Endothelial cell of umbilical vein (primary cell): Measurements from ENCODE around the gene ADGRL3. TPM values are rescaled to one million over a fixed set of nuclear protein-coding genes. Genes with fewer than 3 reads are reported as not detected.

Source experiments
- BruUV-seq: library from RNA; stranded (reverse); fragments of 400-500 nt; replicated peaks from 2 replicates; lab custom pipeline; 2021; lab: Mats Ljungman, UMichigan
- CTCF ChIA-PET: fragments of 300-600, 350-600 bp; sonication (Branson Sonifier 250); formaldehyde crosslinking; loops from one replicate; lab custom pipeline; 2021; ENCODE audit warnings: antibody characterized with exemption, inconsistent platforms; lab: Charles Lee
- POLR2A ChIA-PET: fragments of 300-600, 350-600 bp; sonication (Branson Sonifier 250); formaldehyde crosslinking; loops from one replicate; lab custom pipeline; 2021; ENCODE audit warnings: antibody characterized with exemption, inconsistent platforms; lab: Charles Lee
- DNase-seq: peaks from one replicate; pipeline ENCODE4 v3.0.0-alpha.2; 2011; ENCODE audit warnings: low read depth, low spot score
- FAIRE-seq: peaks from 2 replicates; lab custom pipeline; 2011; peaks lifted over from hg19 to GRCh38; lab: Jason Lieb, UNC
- H2AFZ ChIP-seq: 2 replicates; pipeline ENCODE4 v1.6.0; 2012; ENCODE audit warnings: low read depth, low read length, control low read depth, inconsistent platforms
- H3K27ac ChIP-seq: 2 replicates; pipeline ENCODE4 v1.5.1; 2011; ENCODE audit warnings: low read depth, mild to moderate bottlenecking, control low read depth, low read length, moderate library complexity; ENCODE audit not compliant: insufficient read depth
- H3K27me3 ChIP-seq, 2 experiments: 2 replicates each; pipeline versions ENCODE4 v1.6.0 to v1.6.1; 2011; ENCODE audit warnings: low read length in 2 of 2, mixed read lengths in 1 of 2; ENCODE audit not compliant: control insufficient read depth in 2 of 2, insufficient read depth in 2 of 2
- H3K36me3 ChIP-seq, 2 experiments: 2 replicates in 1 of 2; 3 replicates in 1 of 2; pipeline ENCODE4 v1.5.1; 2011; ENCODE audit warnings: low read length in 2 of 2, mild to moderate bottlenecking in 1 of 2, moderate library complexity in 1 of 2; ENCODE audit not compliant: control insufficient read depth in 2 of 2, insufficient read depth in 2 of 2; ENCODE audit errors: extremely low read depth in 1 of 2
- H3K4me1 ChIP-seq: 3 replicates; pipeline ENCODE4 v1.5.1; 2011; ENCODE audit warnings: mild to moderate bottlenecking, low read length; ENCODE audit not compliant: control insufficient read depth, insufficient read depth; ENCODE audit errors: extremely low read depth
- H3K4me2 ChIP-seq: 2 replicates; pipeline ENCODE4 v1.6.1; 2011; ENCODE audit warnings: low read length, control low read depth, mixed read lengths; ENCODE audit not compliant: insufficient read depth
- H3K4me3 ChIP-seq, 3 experiments: fragments of 200-600 bp in 1 of 3; sonication (generic), shearing (Covaris generic) in 1 of 3; replicated peaks in 1 of 3; 2 replicates each; pipeline ENCODE4 v1.5.1; 2011 to 2016; ENCODE audit warnings: control low read depth in 3 of 3, low read length in 3 of 3, mild to moderate bottlenecking in 2 of 3, inconsistent platforms in 1 of 3, low read depth in 1 of 3, moderate library complexity in 1 of 3; ENCODE audit not compliant: insufficient read depth in 1 of 3
- H3K79me2 ChIP-seq: 2 replicates; pipeline ENCODE4 v1.6.0; 2012; ENCODE audit warnings: low read length, inconsistent platforms; ENCODE audit not compliant: control insufficient read depth, insufficient read depth
- H3K9ac ChIP-seq: replicated peaks from 2 replicates; pipeline ENCODE3; 2011; ENCODE audit warnings: low read length, control low read depth; ENCODE audit not compliant: insufficient read depth; ENCODE audit errors: extremely low read depth
- H3K9me1 ChIP-seq: replicated peaks from 3 replicates; pipeline ENCODE4 v1.6.0; 2011; ENCODE audit warnings: mild to moderate bottlenecking, low read length; ENCODE audit not compliant: control insufficient read depth, insufficient read depth; ENCODE audit errors: extremely low read depth
- H3K9me3 ChIP-seq: replicated peaks from 2 replicates; pipeline ENCODE4 v1.5.1; 2012; ENCODE audit warnings: low read length, inconsistent platforms; ENCODE audit not compliant: control insufficient read depth, insufficient read depth
- H4K20me1 ChIP-seq: replicated peaks from 2 replicates; pipeline ENCODE3; 2011; ENCODE audit warnings: mild to moderate bottlenecking, low read length; ENCODE audit not compliant: control insufficient read depth, insufficient read depth; ENCODE audit errors: extremely low read depth
- CTCF ChIP-seq, 2 donors: IDR thresholded peaks; 1 replicate in 1 of 2; 2 replicates in 1 of 2; pipeline ENCODE4 v1.5.1; 2011; ENCODE audit warnings: low read length in 2 of 2, mild to moderate bottlenecking in 2 of 2, moderate library complexity in 2 of 2, control low read depth in 1 of 2, inconsistent platforms in 1 of 2, low read depth in 1 of 2; ENCODE audit not compliant: insufficient read depth in 1 of 2; ENCODE audit errors: extremely low read depth in 1 of 2
- EZH2 ChIP-seq: IDR thresholded peaks from 2 replicates; pipeline ENCODE4 v1.6.1; 2012; ENCODE audit warnings: borderline replicate concordance, low read depth, mild to moderate bottlenecking, moderate library complexity, low read length, inconsistent platforms; ENCODE audit not compliant: severe bottlenecking
- FOS ChIP-seq: IDR thresholded peaks from 2 replicates; pipeline ENCODE4 v1.6.1; 2011; ENCODE audit warnings: mild to moderate bottlenecking, low read length, moderate library complexity, borderline replicate concordance; ENCODE audit not compliant: insufficient read depth
- GATA2 ChIP-seq: IDR thresholded peaks from 2 replicates; pipeline ENCODE4 v1.7.0; 2011; ENCODE audit warnings: low read depth, mild to moderate bottlenecking, moderate library complexity, mixed read lengths, low read length; ENCODE audit not compliant: insufficient read length, insufficient read depth
- JUN ChIP-seq: IDR thresholded peaks from 2 replicates; pipeline ENCODE4 v1.6.1; 2011; ENCODE audit warnings: borderline replicate concordance, low read depth; ENCODE audit not compliant: insufficient read length, insufficient read depth
- MAX ChIP-seq: IDR thresholded peaks from 2 replicates; pipeline ENCODE4 v1.6.1; 2011; ENCODE audit not compliant: insufficient read depth, insufficient read length
- MYC ChIP-seq: IDR thresholded peaks from one replicate; pipeline ENCODE4 v1.6.1; 2011; ENCODE audit warnings: mild to moderate bottlenecking, low read depth, low read length
- POLR2A ChIP-seq: IDR thresholded peaks from 2 replicates; pipeline ENCODE4 v1.6.1; 2012; ENCODE audit warnings: low read depth, mild to moderate bottlenecking, control low read depth, low read length
- POLR2AphosphoS5 ChIP-seq: IDR thresholded peaks from 2 replicates; pipeline ENCODE4 v1.6.1; 2012; ENCODE audit warnings: low read depth, mild to moderate bottlenecking, control low read depth, low read length, moderate library complexity; ENCODE audit not compliant: insufficient read depth
- dilution Hi-C: fragments of 300-500 bp; cut with MboI; formaldehyde crosslinking; loops from one replicate; pipeline ENCODE4 v1.15.0; 2019; ENCODE audit warnings: low sequenced_read_pairs; ENCODE audit not compliant: extremely low pct_ligation_motif_present
- intact Hi-C: fragments of 100-400 bp; cut with micrococcal nuclease; formaldehyde crosslinking; loops from one replicate; pipeline ENCODE4 v1.10.0; 2022
- polyA plus RNA-seq, 4 experiments: library from polyadenylated mRNA; depleted of rRNA in 3 of 4; stranded (reverse) in 3 of 4; unstranded in 1 of 4; fragments of >200 nt; gene quantifications; 2 replicates each; pipeline versions ENCODE4 v1.2.1 to v1.2.3, GENCODE V29; 2011 to 2012; ENCODE audit warnings: missing spikeins in 1 of 4
- total RNA-seq: library from RNA; stranded (reverse); gene quantifications from 2 replicates; pipeline ENCODE4 v1.2.3, GENCODE V29; 2021

ADGRL3 gene
- total and polyA plus RNA-seq, 2 donors (not counting 3 experiments of a cell fraction or from before 2014, with no cell fraction given) = not detected

GRCh38 chr4:61319156-61319555 lies 119.0 kb downstream of the ADGRL3 start:
- POLR2A ChIA-PET = no interaction called here
- CTCF ChIA-PET = no interaction called here
- no TSS peak for BruUV-seq
- TF ChIP-seq POLR2AphosphoS5 (no peak), POLR2A (no peak), JUN (no peak), MAX (no peak), GATA2 (no peak), EZH2 (no peak)
- no peaks in the 10 kb centered on the region for H3K9me3 ChIP-seq
- no peak overlapping the region for H2AFZ ChIP-seq
- no peaks in the 10 kb centered on the region for H3K36me3 ChIP-seq
- H3K4me1 ChIP-seq = no peaks in the 10 kb centered on the region
- no peaks in the 10 kb centered on the region for H3K9me1 ChIP-seq
- no peaks in the 10 kb centered on the region for H4K20me1 ChIP-seq
- H3K27ac ChIP-seq = no peak overlapping the region
- intact Hi-C loops (no loop called here), dilution Hi-C loops (no loop called here)
- H3K79me2 ChIP-seq = no peaks in the 10 kb centered on the region
- H3K4me3 ChIP-seq = no peak overlapping the region
- no peak overlapping the region for H3K9ac ChIP-seq
- DNase-seq (no peak), FAIRE-seq (no peak)
- no peaks in the 10 kb centered on the region for H3K27me3 ChIP-seq
- H3K4me2 ChIP-seq = no peak overlapping the region

DNA sequence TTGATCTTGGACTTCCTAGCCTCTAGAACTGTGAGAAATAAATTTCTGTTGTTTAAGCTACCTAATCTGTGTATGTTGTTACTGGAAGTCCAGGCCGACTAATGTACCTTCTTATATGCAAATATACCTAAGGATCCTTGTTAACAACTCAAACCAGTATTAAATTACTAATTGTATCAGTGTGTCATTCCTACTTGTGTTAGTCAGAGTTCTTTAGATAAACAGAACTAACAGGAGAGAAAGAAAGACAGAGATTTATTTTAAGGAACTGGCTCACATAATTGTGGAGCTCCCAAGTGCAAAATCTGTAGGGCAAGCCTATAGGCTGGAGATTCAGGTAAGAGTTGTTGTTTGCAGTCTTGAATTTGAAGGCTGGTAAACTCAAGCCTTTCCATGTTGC lies 120.0 kb downstream of the ADGRL3 start:
- TF ChIP-seq MAX = no peak
- TF ChIP-seq JUN = no peak
- TF ChIP-seq CTCF (IDR thresholded peaks at IDR 0.05; ENCODE audit: extremely low read depth in 1 of 2, insufficient read depth in 1 of 2, low read depth in 1 of 2, low read length in 2 of 2) = no peak
- no peak for TF ChIP-seq POLR2AphosphoS5
- TF ChIP-seq EZH2 = no peak
- no peak for TF ChIP-seq MYC
- no peak for TF ChIP-seq FOS
- no peak for TF ChIP-seq POLR2A
- no peak for TF ChIP-seq GATA2
- no peaks in the 10 kb centered on the region for H4K20me1 ChIP-seq
- H2AFZ ChIP-seq = no peak overlapping the region
- no peak overlapping the region for H3K27ac ChIP-seq
- H3K79me2 ChIP-seq = no peaks in the 10 kb centered on the region
- FAIRE-seq = no peak
- no peak overlapping the region for H3K9ac ChIP-seq
- POLR2A ChIA-PET = no interaction called here
- dilution Hi-C loops = no loop called here
- intact Hi-C loops = no loop called here
- H3K9me3 ChIP-seq = no peaks in the 10 kb centered on the region
- no peaks in the 10 kb centered on the region for H3K36me3 ChIP-seq
- BruUV-seq = no TSS peak
- H3K4me1 ChIP-seq = no peaks in the 10 kb centered on the region
- H3K9me1 ChIP-seq = no peaks in the 10 kb centered on the region
- DNase-seq = no peak
- H3K4me2 ChIP-seq = no peak overlapping the region
- H3K27me3 ChIP-seq = no peaks in the 10 kb centered on the region
- CTCF ChIA-PET = no interaction called here
- H3K4me3 ChIP-seq = no peak overlapping the region
